ENCODE results near the gene GATD1. TPM values are rescaled to one million over a fixed set of nuclear protein-coding genes. Genes with fewer than 3 reads are reported as not detected.

GATD1 gene
- total and polyA plus RNA-seq, 9 of the 15 experiments (the other 6 are each of a cell fraction or from before 2014, with no cell fraction given) = 2.8 to 144 (median 36.9) TPM

DNA sequence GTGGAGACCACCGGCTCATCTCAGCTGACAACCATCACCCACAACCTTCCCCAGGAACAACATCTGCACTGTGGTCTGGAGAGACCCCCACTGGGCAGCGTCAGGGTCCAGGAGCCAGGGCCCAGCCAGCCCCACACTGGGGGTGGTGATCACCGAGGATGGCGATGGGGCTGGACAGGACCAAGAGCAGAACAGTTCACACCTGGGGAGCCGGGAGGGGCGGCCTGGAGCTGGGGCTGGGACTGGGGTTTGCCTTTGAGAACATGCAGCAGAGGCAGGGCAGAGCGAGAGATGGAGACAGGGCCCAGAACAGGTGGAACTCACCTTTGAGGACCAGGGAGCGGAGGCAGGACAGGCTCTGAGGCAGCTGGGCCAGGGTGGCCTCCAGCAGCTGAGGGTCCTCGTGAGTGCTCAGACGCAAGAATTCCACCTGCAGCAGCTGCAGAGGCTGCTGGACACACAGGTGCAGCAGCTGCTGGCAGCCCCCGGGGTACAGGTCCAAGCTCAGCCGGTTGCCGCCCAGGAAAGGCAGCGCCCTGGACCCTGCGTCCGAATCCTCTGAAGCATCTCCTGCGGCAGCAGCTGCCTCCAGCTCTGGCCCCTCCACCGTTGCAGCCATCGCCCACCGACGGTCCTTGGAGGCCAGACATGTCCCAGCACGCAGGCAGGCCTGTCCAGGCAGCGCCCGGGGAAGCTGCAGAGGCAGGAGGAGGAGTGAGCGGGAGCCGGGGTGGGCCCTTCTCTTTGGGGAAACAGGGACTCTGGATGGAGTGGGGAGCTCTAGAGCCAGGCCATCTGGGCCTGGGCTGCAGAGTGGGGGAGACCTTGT, 26.7 kb upstream of the GATD1 start (continued):
- TF ChIP-seq HDAC1 (IDR thresholded peaks at IDR 0.05) (no peak), TAF15 (IDR thresholded peaks at IDR 0.05; ENCODE audit: low read depth, low read length) (no peak), FIP1L1 (IDR thresholded peaks at IDR 0.05; ENCODE audit: low read depth, low read length, poor library complexity, severe bottlenecking) (peak; percentile 52), CAMTA2 (CRISPR knock-in tag; conservative IDR thresholded peaks at IDR 0.05) (no peak)
- TF ChIP-seq, protein P1, sequence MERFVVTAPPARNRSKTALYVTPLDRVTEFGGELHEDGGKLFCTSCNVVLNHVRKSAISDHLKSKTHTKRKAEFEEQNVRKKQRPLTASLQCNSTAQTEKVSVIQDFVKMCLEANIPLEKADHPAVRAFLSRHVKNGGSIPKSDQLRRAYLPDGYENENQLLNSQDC (CRISPR knock-in tag; IDR thresholded peaks at IDR 0.05) = no peak
- TF ChIP-seq, protein P2, sequence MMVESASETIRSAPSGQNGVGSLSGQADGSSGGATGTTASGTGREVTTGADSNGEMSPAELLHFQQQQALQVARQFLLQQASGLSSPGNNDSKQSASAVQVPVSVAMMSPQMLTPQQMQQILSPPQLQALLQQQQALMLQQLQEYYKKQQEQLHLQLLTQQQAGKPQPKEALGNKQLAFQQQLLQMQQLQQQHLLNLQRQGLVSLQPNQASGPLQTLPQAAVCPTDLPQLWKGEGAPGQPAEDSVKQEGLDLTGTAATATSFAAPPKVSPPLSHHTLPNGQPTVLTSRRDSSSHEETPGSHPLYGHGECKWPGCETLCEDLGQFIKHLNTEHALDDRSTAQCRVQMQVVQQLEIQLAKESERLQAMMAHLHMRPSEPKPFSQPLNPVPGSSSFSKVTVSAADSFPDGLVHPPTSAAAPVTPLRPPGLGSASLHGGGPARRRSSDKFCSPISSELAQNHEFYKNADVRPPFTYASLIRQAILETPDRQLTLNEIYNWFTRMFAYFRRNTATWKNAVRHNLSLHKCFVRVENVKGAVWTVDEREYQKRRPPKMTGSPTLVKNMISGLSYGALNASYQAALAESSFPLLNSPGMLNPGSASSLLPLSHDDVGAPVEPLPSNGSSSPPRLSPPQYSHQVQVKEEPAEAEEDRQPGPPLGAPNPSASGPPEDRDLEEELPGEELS (CRISPR knock-in tag; IDR thresholded peaks at IDR 0.05; ENCODE audit: borderline replicate concordance) = no peak

DNA sequence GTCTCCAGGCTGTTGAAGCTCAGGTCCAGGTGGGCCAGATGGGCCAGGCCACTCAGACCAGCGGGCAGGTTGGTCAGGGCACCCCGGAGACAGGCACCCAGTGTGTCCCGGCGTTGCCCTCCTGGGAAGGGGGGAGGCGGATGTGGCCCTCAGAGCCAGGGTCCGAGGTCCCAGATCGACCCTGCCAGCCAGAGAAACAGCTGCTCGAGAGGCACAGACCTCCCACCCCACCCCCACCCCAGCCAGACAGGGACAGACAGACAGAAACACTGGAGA, 26.1 kb upstream of the GATD1 start:
- Histone ChIP-seq H3K79me2 (ENCODE audit: control insufficient read depth, insufficient read depth, low read length) (peaks cover 27% of the 10 kb centered on the region), H4K20me1 (replicated peaks; ENCODE audit: control insufficient read depth, insufficient read depth, low read length) (no peaks in the 10 kb centered on the region), H3K4me3 (no peak overlapping the region), H3K27ac (ENCODE audit: extremely low read depth, low read depth, low read length) (no peak overlapping the region), H3K9me1 (ENCODE audit: control insufficient read depth, insufficient read depth, low read length) (no peaks in the 10 kb centered on the region), H3K27me3 (ENCODE audit: control insufficient read depth in 2 of 2, insufficient read depth in 2 of 2, low read length in 2 of 2) (no peaks in the 10 kb centered on the region), H3K9me3 (replicated peaks; ENCODE audit: control insufficient read depth, insufficient read depth, low read depth, low read length) (no peaks in the 10 kb centered on the region), H3K4me2 (ENCODE audit: insufficient read depth, low read length) (no peak overlapping the region), H2AFZ (ENCODE audit: low read depth, low read length) (no peak overlapping the region), H3K36me3 (ENCODE audit: control insufficient read depth, insufficient read depth, low read length) (peaks cover 38% of the 10 kb centered on the region; the same call in 1 of the 3 replicates), H3K9ac (ENCODE audit: insufficient read depth in 1 of 2, low read depth in 2 of 2, low read length in 2 of 2) (peak overlapping the region in 1 of 2 experiments; percentile 97; a peak in 2 of 4 replicates), H3K4me1 (replicated peaks in 1 of 2; ENCODE audit: control insufficient read depth in 2 of 2, insufficient read depth in 2 of 2, low read length in 2 of 2) (peaks cover 10 to 90% of the 10 kb centered on the region in 2 experiments; a peak in 4 of 5 replicates)
- FAIRE-seq (no peak), DNase-seq (ENCODE audit: extremely low read depth in 1 of 4, low spot score in 3 of 4) (no peak), ATAC-seq (no peak)
- 94% methylated on average over 3 of the region's 8 CpGs for WGBS (ENCODE audit: insufficient coverage, low coverage, missing lambda C conversion rate)
- TF ChIP-seq RBM22 (IDR thresholded peaks at IDR 0.05; ENCODE audit: low read depth, low read length, poor library complexity, severe bottlenecking) (peak; percentile 12), ADNP (tag; IDR thresholded peaks at IDR 0.05) (no peak), POLR2G (IDR thresholded peaks at IDR 0.05; ENCODE audit: low read depth, low read length) (0 out of 2 replicates have a peak, but pooled peaks have one; percentile 18)
- ChIA-PET POLR2A (interaction anchor here (1.1 kb wide), 1 partner anchor 24 kb away, joined by 3 read pairs; no protein-coding TSS in a partner anchor), CTCF (ENCODE audit: low intra/inter-chr PET ratio) (no interaction called here)
- in situ Hi-C loops (cut with MboI) = no loop called here
- intact Hi-C loops (cut with micrococcal nuclease) = no loop called here
- no TSS peak for BruUV-seq (replicated peaks)

Measured in K562 (cell line).